Trophoblast cell (in vitro differentiated cells and primary cell): Measurements from ENCODE around the gene DMRTC2.

Experiments
- DNase-seq, 2 donors: peaks; one replicate each; pipeline ENCODE4 v3.0.0-alpha.2; 2016
- H2AFZ ChIP-seq: 2 replicates; pipeline ENCODE4 v1.6.1; 2013; ENCODE audit warnings: low read length, moderate library complexity, mild to moderate bottlenecking; ENCODE audit not compliant: insufficient read depth, poor library complexity
- H2AK5ac ChIP-seq: 2 replicates; pipeline ENCODE4 v1.6.1; 2013; ENCODE audit warnings: mild to moderate bottlenecking, low read length
- H2BK120ac ChIP-seq: 2 replicates; pipeline ENCODE4 v1.6.1; 2013; ENCODE audit warnings: low read length, mild to moderate bottlenecking, moderate library complexity; ENCODE audit not compliant: insufficient read depth, poor library complexity
- H2BK12ac ChIP-seq: 2 replicates; pipeline ENCODE4 v1.6.1; 2013; ENCODE audit warnings: mild to moderate bottlenecking, low read length, moderate library complexity
- H2BK5ac ChIP-seq: 2 replicates; pipeline ENCODE4 v1.6.1; 2013; ENCODE audit warnings: low read length, low read depth, moderate library complexity, mild to moderate bottlenecking; ENCODE audit not compliant: poor library complexity
- H3K14ac ChIP-seq: 2 replicates; pipeline ENCODE4 v1.6.1; 2013; ENCODE audit warnings: mild to moderate bottlenecking, low read length
- H3K18ac ChIP-seq: 2 replicates; pipeline ENCODE4 v1.6.1; 2013; ENCODE audit warnings: mild to moderate bottlenecking, low read length
- H3K23ac ChIP-seq: 2 replicates; pipeline ENCODE4 v1.6.1; 2013; ENCODE audit warnings: low read length
- H3K27ac ChIP-seq: 2 replicates; pipeline ENCODE4 v1.5.1; 2013; ENCODE audit warnings: low read depth, mild to moderate bottlenecking, inconsistent platforms, low read length, moderate library complexity
- H3K27me3 ChIP-seq: 2 replicates; pipeline ENCODE4 v1.6.1; 2013; ENCODE audit warnings: inconsistent platforms, mild to moderate bottlenecking, low read length, moderate library complexity; ENCODE audit not compliant: insufficient read depth
- H3K36me3 ChIP-seq, 2 experiments: 1 replicate in 1 of 2; 2 replicates in 1 of 2; pipeline ENCODE4 v1.6.1; 2013; ENCODE audit warnings: low read length in 2 of 2, mild to moderate bottlenecking in 2 of 2, moderate library complexity in 1 of 2; ENCODE audit not compliant: insufficient read depth in 2 of 2, control insufficient read depth in 1 of 2
- H3K4ac ChIP-seq: 2 replicates; pipeline ENCODE4 v1.6.1; 2013; ENCODE audit warnings: low read depth, mild to moderate bottlenecking, low read length, moderate library complexity
- H3K4me1 ChIP-seq, 2 experiments: 1 replicate in 1 of 2; 2 replicates in 1 of 2; pipeline ENCODE4 v1.6.1; 2013; ENCODE audit warnings: low read length in 2 of 2, mild to moderate bottlenecking in 2 of 2, moderate library complexity in 1 of 2; ENCODE audit not compliant: insufficient read depth in 2 of 2, control insufficient read depth in 1 of 2
- H3K4me2 ChIP-seq: 2 replicates; pipeline ENCODE4 v1.6.1; 2013; ENCODE audit warnings: inconsistent platforms, mild to moderate bottlenecking, low read length, moderate library complexity
- H3K4me3 ChIP-seq: 2 replicates; pipeline ENCODE4 v1.5.1; 2013; ENCODE audit warnings: mild to moderate bottlenecking, low read depth, low read length, inconsistent platforms
- H3K79me1 ChIP-seq: one replicate; pipeline ENCODE4 v1.6.1; 2013; ENCODE audit warnings: low read length
- H3K79me2 ChIP-seq: 2 replicates; pipeline ENCODE4 v1.6.1; 2013; ENCODE audit warnings: low read length, mild to moderate bottlenecking; ENCODE audit not compliant: control insufficient read depth, insufficient read depth, poor library complexity
- H3K9ac ChIP-seq: 2 replicates; pipeline ENCODE4 v1.6.1; 2013; ENCODE audit warnings: mild to moderate bottlenecking, low read length
- H3K9me3 ChIP-seq: 2 replicates; pipeline ENCODE4 v1.6.1; 2013; ENCODE audit warnings: low read depth, mild to moderate bottlenecking, control low read depth, inconsistent platforms, low read length; ENCODE audit not compliant: insufficient read depth
- H4K12ac ChIP-seq: 2 replicates; pipeline ENCODE4 v1.6.1; 2013; ENCODE audit warnings: low read depth, mild to moderate bottlenecking, low read length, moderate library complexity
- H4K8ac ChIP-seq: 2 replicates; pipeline ENCODE4 v1.6.1; 2013; ENCODE audit warnings: low read depth, mild to moderate bottlenecking, low read length, moderate library complexity
- H4K91ac ChIP-seq: one replicate; pipeline ENCODE4 v1.6.1; 2013; ENCODE audit warnings: low read depth, mild to moderate bottlenecking, low read length, moderate library complexity
- WGBS: extraction: QIAGEN DNeasy Blood & Tissue Kit; methylation state at CpG from one replicate; pipeline ENCODE4 v1.1.7; 2013; ENCODE audit warnings: missing lambda C conversion rate; ENCODE audit not compliant: insufficient read length, insufficient coverage; ENCODE audit errors: extremely low coverage; 5-methylcytosine and 5-hydroxymethylcytosine counted together

DMRTC2 gene

DNA sequence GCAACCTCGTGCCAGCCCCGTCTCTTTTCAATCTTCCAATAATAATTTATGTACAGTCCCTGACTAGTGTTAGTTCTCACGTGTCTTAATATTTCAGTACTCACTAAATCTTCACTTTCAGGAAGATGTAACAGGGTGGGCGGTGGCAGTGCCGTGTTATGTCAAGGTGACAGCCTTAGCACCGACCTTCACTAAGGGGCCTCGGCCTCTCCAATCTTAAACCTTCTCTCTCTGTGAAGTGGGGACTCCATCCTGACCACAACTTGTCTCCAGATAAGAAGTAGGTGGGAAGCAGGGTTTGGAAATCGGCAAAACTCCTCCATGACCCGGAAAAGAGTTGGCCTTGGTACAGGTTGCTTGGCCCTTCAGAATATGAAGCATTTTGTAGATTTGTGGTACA, 17.0 kb downstream of the DMRTC2 start:
- no peak for DNase-seq
- Histone ChIP-seq H3K4me3 (no peak overlapping the region), H3K23ac (no peak overlapping the region), H4K12ac (no peak overlapping the region), H2BK12ac (no peak overlapping the region), H3K36me3 (peaks cover 49 to 56% of the 10 kb centered on the region in 2 experiments), H3K27me3 (no peaks in the 10 kb centered on the region), H3K27ac (no peak overlapping the region), H4K91ac (no peak overlapping the region), H3K9ac (no peak overlapping the region), H3K14ac (no peak overlapping the region), H4K8ac (no peak overlapping the region), H3K9me3 (no peaks in the 10 kb centered on the region), H3K79me2 (peaks cover 20% of the 10 kb centered on the region), H2AK5ac (no peak overlapping the region), H3K79me1 (peaks cover 12% of the 10 kb centered on the region), H2BK5ac (no peak overlapping the region), H2BK120ac (no peak overlapping the region), H3K4ac (peak overlapping the region; percentile 66), H3K4me1 (peaks cover 6 to 11% of the 10 kb centered on the region in 2 experiments), H3K4me2 (peak overlapping the region; percentile 69), H3K18ac (no peak overlapping the region), H2AFZ (no peak overlapping the region)
- no CpG with 5 or more reads among the region's 9 CpGs for WGBS

DNA sequence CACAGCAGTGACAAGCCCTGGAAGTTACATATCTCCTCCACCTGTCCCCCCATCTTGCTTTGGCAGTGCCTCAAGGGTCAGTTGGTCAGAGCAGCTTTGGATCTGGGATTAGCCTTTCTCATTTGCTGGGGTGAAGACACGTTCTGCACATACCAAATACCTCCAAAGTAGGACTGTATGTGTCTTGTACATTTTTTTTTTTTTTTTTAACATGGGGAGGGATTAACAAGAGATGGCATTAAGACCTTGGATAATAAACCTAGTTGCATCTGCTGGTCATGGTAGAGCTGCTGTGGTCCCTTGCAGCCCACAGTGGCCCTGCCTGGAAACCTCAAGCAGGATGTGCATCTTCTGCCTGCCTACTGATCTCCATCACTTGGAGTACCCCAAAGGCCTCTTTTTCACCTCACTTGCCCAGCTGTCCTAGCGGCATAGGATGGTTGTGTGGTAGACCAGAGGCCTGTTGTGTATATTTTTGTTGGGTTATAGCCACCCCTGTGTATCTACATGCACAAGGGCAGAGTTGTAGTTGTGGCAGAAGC, 17.7 kb downstream of the DMRTC2 start:
- Histone ChIP-seq H3K27me3 (no peaks in the 10 kb centered on the region), H2AFZ (no peak overlapping the region), H3K4me2 (peak overlapping the region; percentile 69), H3K9ac (peak overlapping the region; percentile 19), H3K4ac (peak overlapping the region; percentile 66), H3K36me3 (peaks cover 55 to 63% of the 10 kb centered on the region in 2 experiments), H2BK120ac (no peak overlapping the region), H3K18ac (no peak overlapping the region), H3K9me3 (no peaks in the 10 kb centered on the region), H4K12ac (no peak overlapping the region), H3K23ac (no peak overlapping the region), H3K4me1 (peaks cover 6 to 11% of the 10 kb centered on the region in 2 experiments), H2BK5ac (no peak overlapping the region), H4K8ac (no peak overlapping the region), H2AK5ac (no peak overlapping the region), H3K4me3 (no peak overlapping the region), H3K27ac (no peak overlapping the region), H3K79me1 (peaks cover 12% of the 10 kb centered on the region), H3K79me2 (peaks cover 20% of the 10 kb centered on the region), H3K14ac (no peak overlapping the region), H4K91ac (no peak overlapping the region), H2BK12ac (no peak overlapping the region)
- WGBS, result no CpG with 5 or more reads among the region's 2 CpGs
- DNase-seq, result no peak

DNA sequence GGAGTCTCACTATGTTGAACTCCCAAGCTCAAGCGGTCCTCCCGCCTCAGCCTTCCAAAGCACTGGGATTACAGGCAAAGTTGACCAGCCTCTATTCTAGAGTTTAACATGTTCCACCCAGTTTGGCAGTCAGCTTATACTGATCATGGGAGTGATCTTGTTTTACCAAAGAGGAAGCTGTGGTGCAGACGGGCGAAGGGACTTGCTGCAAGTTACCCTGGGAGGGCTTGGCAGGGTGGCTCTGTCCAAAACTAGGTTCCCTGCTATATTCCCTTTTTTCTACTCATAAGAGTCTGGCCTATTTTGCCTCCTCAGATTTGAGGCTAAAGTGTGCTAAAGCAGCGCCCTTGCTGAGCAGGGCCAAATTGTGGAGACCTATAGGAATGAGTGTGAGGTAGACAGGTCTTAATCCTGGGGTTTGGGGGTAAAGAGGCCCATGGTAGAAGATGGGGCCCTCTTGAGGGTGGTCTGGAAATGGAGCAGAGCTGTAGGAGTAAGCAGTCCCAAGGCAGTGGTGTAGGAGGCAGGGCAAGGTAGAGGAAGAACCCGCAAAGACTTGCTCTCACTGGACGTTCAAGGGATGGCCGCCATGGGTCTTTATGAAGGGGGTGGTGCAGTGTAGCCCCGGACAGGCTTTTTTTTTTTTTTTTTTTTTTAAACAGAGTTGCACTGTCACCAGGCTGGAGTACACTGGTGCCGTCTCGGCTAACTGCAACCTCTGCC, 18.5 kb downstream of the DMRTC2 start:
- Histone ChIP-seq H3K9ac (no peak overlapping the region), H2BK120ac (no peak overlapping the region), H3K9me3 (no peaks in the 10 kb centered on the region), H4K8ac (no peak overlapping the region), H3K23ac (no peak overlapping the region), H3K79me2 (peaks cover 20% of the 10 kb centered on the region), H2BK12ac (no peak overlapping the region), H3K4me2 (no peak overlapping the region), H3K4me1 (peaks cover 6 to 11% of the 10 kb centered on the region in 2 experiments), H3K4me3 (no peak overlapping the region), H2AFZ (no peak overlapping the region), H4K12ac (no peak overlapping the region), H3K79me1 (peaks cover 12% of the 10 kb centered on the region), H4K91ac (no peak overlapping the region), H3K36me3 (peaks cover 62 to 71% of the 10 kb centered on the region in 2 experiments), H3K4ac (peak overlapping the region; percentile 53), H3K27me3 (no peaks in the 10 kb centered on the region), H3K27ac (no peak overlapping the region), H2AK5ac (no peak overlapping the region), H3K18ac (no peak overlapping the region), H3K14ac (no peak overlapping the region), H2BK5ac (no peak overlapping the region)
- WGBS, result no CpG with 5 or more reads among the region's 11 CpGs
- DNase-seq, result no peak

DNA sequence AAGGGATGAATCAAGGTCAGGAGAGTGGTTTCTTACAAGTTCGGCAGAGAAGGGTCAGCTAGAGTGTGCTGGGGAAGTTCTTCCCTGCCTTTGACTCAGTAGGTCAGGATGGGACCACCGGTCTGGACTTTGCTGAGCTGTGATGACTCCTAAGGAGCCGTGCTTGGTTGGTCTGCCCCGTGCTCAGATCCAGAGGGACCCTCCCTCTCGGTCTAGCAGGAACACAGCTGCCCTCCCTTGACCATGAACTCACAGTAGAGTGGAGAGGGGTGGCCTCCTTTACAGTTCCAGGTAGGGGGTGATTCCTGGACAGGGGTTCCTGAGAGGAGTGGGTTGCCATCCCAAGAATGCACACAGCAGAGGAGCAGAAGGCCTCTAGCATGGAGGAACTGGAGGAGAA, 19.5 kb downstream of the DMRTC2 start:
- Histone ChIP-seq H3K27ac (no peak overlapping the region), H4K8ac (no peak overlapping the region), H3K79me2 (peaks cover 20% of the 10 kb centered on the region), H3K4me2 (peak overlapping the region; percentile 8), H3K4me3 (no peak overlapping the region), H3K4ac (peak overlapping the region; percentile 78), H3K14ac (no peak overlapping the region), H3K4me1 (peaks cover 6 to 11% of the 10 kb centered on the region in 2 experiments), H2BK5ac (no peak overlapping the region), H2AFZ (peak overlapping the region; percentile 18), H2BK120ac (no peak overlapping the region), H2AK5ac (no peak overlapping the region), H3K18ac (peak overlapping the region; percentile 24), H3K36me3 (peaks cover 73 to 81% of the 10 kb centered on the region in 2 experiments), H3K27me3 (no peaks in the 10 kb centered on the region), H2BK12ac (no peak overlapping the region), H4K91ac (no peak overlapping the region), H4K12ac (peak overlapping the region; percentile 43), H3K79me1 (peaks cover 12% of the 10 kb centered on the region), H3K23ac (no peak overlapping the region), H3K9me3 (no peaks in the 10 kb centered on the region), H3K9ac (peak overlapping the region; percentile 16)
- WGBS, result no CpG with 5 or more reads among the region's 5 CpGs
- no peak for DNase-seq
